ENCODE measurements around the gene NUP214. TPM values are rescaled to one million over a fixed set of nuclear protein-coding genes. Genes with fewer than 3 reads are reported as not detected.
"Not testable (repeated sequence)": the region's sequence is repeated elsewhere in the genome, so short reads cannot be mapped to it uniquely, and the experiment has no call there.

NUP214 gene
- total RNA-seq, 2 donors from 2014 or later = 66.2 to 121 TPM

- no peak overlapping the region for H3K4me3 Mint-ChIP-seq
- H3K27ac Mint-ChIP-seq = no peak overlapping the region
- no peak for ATAC-seq
Observed at GRCh38 chr9:131092030-131092429, 33.4 kb upstream of the NUP214 start.

DNA sequence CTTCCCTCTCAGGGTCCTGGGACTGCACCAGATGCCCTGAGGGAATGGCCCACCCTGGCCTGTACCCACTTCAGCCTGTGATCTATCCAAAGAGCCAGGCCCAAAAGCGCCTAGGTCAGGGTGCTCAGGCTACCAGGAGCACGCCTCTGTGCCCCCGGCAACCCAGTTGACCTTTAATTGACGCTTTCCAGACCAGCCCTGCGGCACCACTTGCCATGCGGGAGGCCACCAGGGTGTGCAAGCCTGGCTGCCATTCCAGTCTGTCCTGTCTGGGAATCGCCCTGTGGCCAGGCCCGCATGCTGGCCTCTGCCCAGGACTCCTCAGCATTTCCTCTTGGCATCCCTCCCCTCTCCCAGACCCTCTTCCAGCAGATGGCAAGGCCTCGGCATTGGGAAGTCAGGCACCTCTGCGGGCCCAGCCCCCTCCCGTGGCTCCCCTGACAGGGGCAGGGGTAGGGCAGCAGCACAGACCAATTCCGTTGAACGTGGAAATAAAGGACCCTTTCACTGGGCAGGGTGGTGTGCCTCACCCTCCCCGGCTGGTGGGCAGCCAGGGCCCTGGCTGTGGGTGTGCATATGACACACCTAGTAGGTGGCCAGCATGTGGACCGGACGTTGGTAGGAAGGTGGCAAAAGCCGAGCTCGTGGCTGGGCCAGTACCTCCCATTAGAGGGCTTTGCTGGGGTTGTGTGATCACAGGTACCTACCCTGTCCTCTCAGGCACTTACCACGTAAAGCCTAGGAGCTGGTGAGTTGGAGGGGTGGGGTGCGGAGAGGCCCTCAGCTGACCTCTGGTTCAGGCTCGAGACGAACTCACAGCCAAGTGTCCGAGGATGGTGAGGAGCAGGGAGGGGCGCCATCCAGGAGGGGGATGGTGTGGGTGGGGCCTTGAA is 32.6 kb upstream of the NUP214 start:
- peaks cover 3 to 5% of the 10 kb centered on the region in 2 donors for H3K4me1 Mint-ChIP-seq (ENCODE audit: low read depth in 2 of 2)
- no peaks in the 10 kb centered on the region for H3K9me3 Mint-ChIP-seq
- peaks cover 20 to 27% of the 10 kb centered on the region in 2 donors for H3K27me3 Mint-ChIP-seq
- DNase-seq (ENCODE audit: low spot score) (no peak), ATAC-seq (no peak)
- H3K27ac Mint-ChIP-seq = no peak overlapping the region
- no peaks in the 10 kb centered on the region for H3K36me3 Mint-ChIP-seq
- H3K4me3 Mint-ChIP-seq = no peak overlapping the region

More at GRCh38 chr9:131092030-131092429, 33.4 kb upstream of the NUP214 start:
- DNase-seq (ENCODE audit: low spot score) = no peak
- Mint-ChIP-seq H3K9me3 (no peaks in the 10 kb centered on the region), H3K4me1 (ENCODE audit: low read depth in 2 of 2) (peaks cover 0 to 3% of the 10 kb centered on the region in 2 donors), H3K27me3 (peaks cover 14 to 20% of the 10 kb centered on the region in 2 donors), H3K36me3 (no peaks in the 10 kb centered on the region)

- peaks cover 21 to 27% of the 10 kb centered on the region in 2 donors for H3K27me3 Mint-ChIP-seq
- H3K36me3 Mint-ChIP-seq = no peaks in the 10 kb centered on the region
- H3K4me3 Mint-ChIP-seq = no peak overlapping the region
- peaks cover 3 to 5% of the 10 kb centered on the region in 2 donors for H3K4me1 Mint-ChIP-seq (ENCODE audit: low read depth in 2 of 2)
- H3K27ac Mint-ChIP-seq = no peak overlapping the region
- ATAC-seq (no peak), DNase-seq (ENCODE audit: low spot score) (no peak)
- no peaks in the 10 kb centered on the region for H3K9me3 Mint-ChIP-seq
Observed at GRCh38 chr9:131094015-131094414, 31.4 kb upstream of the NUP214 start.

- H3K4me1 Mint-ChIP-seq (ENCODE audit: low read depth in 2 of 2) = peaks cover 3 to 5% of the 10 kb centered on the region in 2 donors
- no peak for ATAC-seq
Observed at GRCh38 chr9:131094622-131095021, 30.8 kb upstream of the NUP214 start.

GRCh38 chr9:131095666-131096268 is 29.6 kb upstream of the NUP214 start:
- ATAC-seq (no peak), DNase-seq (ENCODE audit: low spot score) (no peak)
- Mint-ChIP-seq H3K9me3 (no peaks in the 10 kb centered on the region), H3K36me3 (no peaks in the 10 kb centered on the region), H3K4me3 (peak overlapping the region; percentile 32), H3K27me3 (peaks cover 23 to 27% of the 10 kb centered on the region in 2 donors), H3K4me1 (ENCODE audit: low read depth in 2 of 2) (peaks cover 3 to 5% of the 10 kb centered on the region in 2 donors), H3K27ac (no peak overlapping the region)

More at GRCh38 chr9:131094622-131095021, 30.8 kb upstream of the NUP214 start:
- H3K27me3 Mint-ChIP-seq = peaks cover 23 to 27% of the 10 kb centered on the region in 2 donors
- H3K27ac Mint-ChIP-seq = no peak overlapping the region
- no peak for DNase-seq (ENCODE audit: low spot score)
- no peaks in the 10 kb centered on the region for H3K9me3 Mint-ChIP-seq
- no peak overlapping the region for H3K4me3 Mint-ChIP-seq
- H3K36me3 Mint-ChIP-seq = no peaks in the 10 kb centered on the region

DNA sequence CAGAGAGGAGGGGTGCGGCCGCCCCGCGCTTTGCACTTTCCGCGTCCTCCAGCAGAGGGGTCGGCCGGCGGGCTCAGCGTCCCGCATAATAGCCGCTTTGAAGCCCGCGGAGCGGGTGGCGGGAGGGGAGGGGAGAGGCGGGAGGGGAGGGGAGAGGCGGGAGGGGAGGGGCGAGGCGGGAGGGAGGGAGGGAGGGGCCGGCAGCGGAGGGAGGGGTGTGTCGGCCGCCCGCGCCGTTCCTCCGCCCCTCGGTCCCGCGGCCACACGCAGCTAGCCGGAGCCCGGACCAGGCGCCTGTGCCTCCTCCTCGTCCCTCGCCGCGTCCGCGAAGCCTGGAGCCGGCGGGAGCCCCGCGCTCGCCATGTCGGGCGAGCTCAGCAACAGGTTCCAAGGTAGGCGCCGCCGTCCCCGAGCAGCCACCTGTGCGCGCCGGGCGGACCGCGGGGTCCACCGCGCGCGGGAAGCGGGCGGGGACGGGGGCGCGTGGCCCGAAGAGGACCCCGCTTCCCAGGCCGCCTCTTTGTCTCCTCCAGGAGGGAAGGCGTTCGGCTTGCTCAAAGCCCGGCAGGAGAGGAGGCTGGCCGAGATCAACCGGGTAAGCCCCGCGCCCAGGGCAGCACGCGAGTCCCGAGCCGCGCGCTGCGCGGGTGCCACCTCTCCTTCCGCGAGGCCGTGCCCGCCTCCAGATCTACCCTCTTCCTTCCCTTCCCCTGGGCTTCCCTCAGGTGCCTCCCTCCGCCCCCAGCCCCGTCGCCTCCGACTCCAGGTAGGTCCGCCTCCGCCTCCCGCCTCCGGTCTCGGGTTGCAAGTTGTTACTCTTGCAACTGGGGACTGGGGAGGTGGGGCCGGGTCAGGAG is 28.9 kb upstream of the NUP214 start, which contains the start of gene AIF1L:
AIF1L (plus strand) TSS at position 263 of the 857 bp plus-strand sequence; CDS start at position 362, 99 bp downstream.
- H3K4me3 Mint-ChIP-seq = peak within 1 kb of the TSS; percentile 32
- H3K27ac Mint-ChIP-seq = no peak within 1 kb of the TSS
- H3K36me3 Mint-ChIP-seq = no peaks in the 10 kb centered on the region
- H3K27me3 Mint-ChIP-seq = peaks cover 23 to 27% of the 10 kb centered on the region in 2 donors
- peak in 1 of 2 donors; percentile 9 for ATAC-seq
- no peaks in the 10 kb centered on the region for H3K9me3 Mint-ChIP-seq
- H3K4me1 Mint-ChIP-seq (ENCODE audit: low read depth in 2 of 2) = peaks cover 3 to 5% of the 10 kb centered on the region in 2 donors
- no peak for DNase-seq (ENCODE audit: low spot score)

- H3K9me3 Mint-ChIP-seq = no peaks in the 10 kb centered on the region
- peaks cover 3 to 5% of the 10 kb centered on the region in 2 donors for H3K4me1 Mint-ChIP-seq (ENCODE audit: low read depth in 2 of 2)
- DNase-seq (ENCODE audit: low spot score) (no peak), ATAC-seq (no peak)
- H3K4me3 Mint-ChIP-seq = no peak overlapping the region
- H3K27me3 Mint-ChIP-seq = peaks cover 23 to 27% of the 10 kb centered on the region in 2 donors
- no peak overlapping the region for H3K27ac Mint-ChIP-seq
- H3K36me3 Mint-ChIP-seq = no peaks in the 10 kb centered on the region
Observed at GRCh38 chr9:131097126-131097947, 28.0 kb upstream of the NUP214 start.

DNA sequence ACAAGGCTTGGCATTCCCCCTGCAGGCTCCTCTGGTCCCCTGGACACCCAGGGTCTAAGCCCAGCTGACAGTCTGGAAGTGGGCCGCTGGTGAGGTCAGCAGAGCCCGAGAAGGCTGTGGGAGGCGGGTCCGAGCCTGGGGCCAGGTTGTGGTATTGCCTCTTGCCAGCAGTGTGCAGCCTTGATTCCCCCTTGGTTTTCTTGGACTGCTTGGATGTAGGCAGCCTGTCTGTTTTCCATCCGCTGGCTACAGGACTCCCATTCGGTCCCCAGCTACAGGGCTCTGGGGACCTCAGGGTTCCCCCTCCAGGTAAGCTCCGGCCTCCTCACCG is 27.5 kb upstream of the NUP214 start:
- Mint-ChIP-seq H3K27me3 (peaks cover 23 to 27% of the 10 kb centered on the region in 2 donors), H3K9me3 (no peaks in the 10 kb centered on the region), H3K36me3 (no peaks in the 10 kb centered on the region), H3K4me3 (no peak overlapping the region), H3K4me1 (ENCODE audit: low read depth in 2 of 2) (peaks cover 3 to 5% of the 10 kb centered on the region in 2 donors), H3K27ac (no peak overlapping the region)
- ATAC-seq = no peak
- no peak for DNase-seq (ENCODE audit: low spot score)

- no peak overlapping the region for H3K27ac Mint-ChIP-seq
- no peaks in the 10 kb centered on the region for H3K9me3 Mint-ChIP-seq
- no peaks in the 10 kb centered on the region for H3K36me3 Mint-ChIP-seq
- no peak overlapping the region for H3K4me3 Mint-ChIP-seq
- peaks cover 23 to 27% of the 10 kb centered on the region in 2 donors for H3K27me3 Mint-ChIP-seq
- peaks cover 3 to 5% of the 10 kb centered on the region in 2 donors for H3K4me1 Mint-ChIP-seq (ENCODE audit: low read depth in 2 of 2)
- DNase-seq (ENCODE audit: low spot score) (no peak), ATAC-seq (no peak)
Observed at GRCh38 chr9:131098391-131099101, 26.8 kb upstream of the NUP214 start.

DNA sequence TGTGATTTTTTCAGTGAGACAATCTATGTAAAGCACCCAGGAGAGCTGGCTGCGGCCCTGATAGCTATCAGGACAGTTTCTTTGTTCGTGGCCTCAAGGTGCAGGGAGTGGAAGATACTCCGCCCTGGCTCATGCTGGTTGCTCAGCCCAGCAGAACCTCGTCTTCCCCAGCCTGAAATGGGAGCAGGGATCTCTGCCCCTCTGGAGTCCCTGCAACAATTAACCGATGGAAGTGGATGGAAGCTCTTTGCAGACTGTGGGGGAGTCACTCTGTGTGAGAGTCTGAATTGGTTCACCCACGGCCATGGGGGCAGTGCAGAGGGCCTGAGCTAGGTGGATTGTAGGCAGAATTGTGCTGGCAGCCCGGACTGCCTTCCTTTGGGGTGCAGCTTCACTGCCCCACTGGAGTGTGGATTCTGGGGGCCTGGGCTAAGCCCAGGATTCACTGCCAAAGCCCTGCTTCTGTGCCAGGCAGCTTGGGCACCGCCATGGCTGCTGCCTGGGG is 26.2 kb upstream of the NUP214 start:
- no peaks in the 10 kb centered on the region for H3K9me3 Mint-ChIP-seq
- DNase-seq (ENCODE audit: low spot score) = no peak
- no peak for ATAC-seq
- H3K4me3 Mint-ChIP-seq = no peak overlapping the region
- H3K27me3 Mint-ChIP-seq = peaks cover 21 to 24% of the 10 kb centered on the region in 2 donors
- H3K4me1 Mint-ChIP-seq (ENCODE audit: low read depth in 2 of 2) = peaks cover 3 to 5% of the 10 kb centered on the region in 2 donors
- no peak overlapping the region for H3K27ac Mint-ChIP-seq
- H3K36me3 Mint-ChIP-seq = no peaks in the 10 kb centered on the region

GRCh38 chr9:131099845-131100244 is 25.5 kb upstream of the NUP214 start:
- not testable (repeated sequence) for H3K4me1 Mint-ChIP-seq (ENCODE audit: low read depth in 2 of 2); DNase-seq (ENCODE audit: low spot score); H3K27ac Mint-ChIP-seq; ATAC-seq; H3K36me3 Mint-ChIP-seq; H3K4me3 Mint-ChIP-seq; H3K9me3 Mint-ChIP-seq
- peaks cover 17% of the 10 kb centered on the region in 2 donors for H3K27me3 Mint-ChIP-seq

DNA sequence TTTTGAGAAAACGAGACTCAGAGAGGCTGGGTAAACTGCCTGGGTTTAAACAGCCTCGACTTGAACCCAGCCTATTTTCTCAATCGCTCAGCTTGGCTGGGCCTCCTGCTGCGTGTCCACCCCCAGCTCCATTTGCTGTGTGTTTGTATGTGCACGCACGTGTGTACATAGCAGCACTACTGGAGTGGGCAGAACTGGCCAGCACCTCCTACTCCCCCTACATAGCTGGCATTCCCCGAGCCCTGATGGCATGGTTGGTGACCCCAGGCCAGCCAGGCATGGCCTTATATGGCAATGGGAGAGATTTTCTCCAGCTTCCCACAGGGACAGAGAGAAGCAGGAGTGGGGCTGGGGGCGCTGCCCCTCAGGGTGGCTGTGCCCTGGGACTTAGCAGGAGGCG is 24.9 kb upstream of the NUP214 start:
- Mint-ChIP-seq H3K27me3 (peaks cover 15 to 17% of the 10 kb centered on the region in 2 donors), H3K36me3 (no peaks in the 10 kb centered on the region), H3K4me1 (ENCODE audit: low read depth in 2 of 2) (peaks cover 3 to 5% of the 10 kb centered on the region in 2 donors), H3K27ac (no peak overlapping the region), H3K4me3 (no peak overlapping the region), H3K9me3 (no peaks in the 10 kb centered on the region)
- ATAC-seq = no peak
- DNase-seq (ENCODE audit: low spot score) = no peak
